Nephron (organoid): ENCODE data around the gene TLR1.

Source experiments
- H3K27ac Mint-ChIP-seq, 3 experiments: 2 replicates each; pipeline ENCODE4 v1.8.0; 2020; ENCODE audit warnings: mixed read lengths in 3 of 3, mild to moderate bottlenecking in 2 of 3, moderate library complexity in 1 of 3
- H3K27me3 Mint-ChIP-seq: 2 replicates; pipeline ENCODE4 v1.8.0; 2021; ENCODE audit warnings: low read depth, mild to moderate bottlenecking, moderate library complexity, mixed read lengths
- H3K36me3 Mint-ChIP-seq: 2 replicates; pipeline ENCODE4 v1.8.0; 2020; ENCODE audit warnings: low read depth, mixed read lengths
- H3K4me1 Mint-ChIP-seq: 2 replicates; pipeline ENCODE4 v1.8.0; 2020; ENCODE audit warnings: mixed read lengths
- H3K4me3 Mint-ChIP-seq, 3 experiments: 2 replicates each; pipeline ENCODE4 v1.8.0; 2020; ENCODE audit warnings: mild to moderate bottlenecking in 3 of 3, mixed read lengths in 3 of 3, moderate library complexity in 2 of 3
- H3K9me3 Mint-ChIP-seq: 2 replicates; pipeline ENCODE4 v1.8.0; 2020; ENCODE audit warnings: mixed read lengths
- CTCF ChIP-seq, 3 experiments: fragments of 200-600 bp; sonication (generic); IDR thresholded peaks; one replicate each; pipeline ENCODE4 v1.5.0; 2021; ENCODE audit warnings: antibody characterized with exemption in 3 of 3; ENCODE audit not compliant: unreplicated experiment in 3 of 3

Gene TLR1

GRCh38 chr4:38752941-38753806 is 51.4 kb downstream of the TLR1 start:
- H3K4me1 Mint-ChIP-seq, result peaks cover 4% of the 10 kb centered on the region
- H3K27ac Mint-ChIP-seq, result no peak overlapping the region
- H3K9me3 Mint-ChIP-seq, result peaks cover 8% of the 10 kb centered on the region
- no peak for TF ChIP-seq CTCF (IDR thresholded peaks at IDR 0.05; ENCODE audit: unreplicated experiment in 3 of 3)
- peaks cover 4% of the 10 kb centered on the region for H3K36me3 Mint-ChIP-seq
- no peaks in the 10 kb centered on the region for H3K27me3 Mint-ChIP-seq
- H3K4me3 Mint-ChIP-seq, result no peak overlapping the region

GRCh38 chr4:38752372-38752940 is 52.1 kb downstream of the TLR1 start:
- Mint-ChIP-seq H3K36me3 (peaks cover 4% of the 10 kb centered on the region), H3K27me3 (no peaks in the 10 kb centered on the region), H3K9me3 (peaks cover 10% of the 10 kb centered on the region), H3K4me3 (no peak overlapping the region), H3K4me1 (peaks cover 4% of the 10 kb centered on the region), H3K27ac (no peak overlapping the region)
- no peak for TF ChIP-seq CTCF (IDR thresholded peaks at IDR 0.05; ENCODE audit: unreplicated experiment in 3 of 3)

- no peak for TF ChIP-seq CTCF (IDR thresholded peaks at IDR 0.05; ENCODE audit: unreplicated experiment in 3 of 3)
- Mint-ChIP-seq H3K27me3 (no peaks in the 10 kb centered on the region), H3K4me1 (peaks cover 4% of the 10 kb centered on the region), H3K36me3 (peaks cover 4% of the 10 kb centered on the region), H3K9me3 (peaks cover 18% of the 10 kb centered on the region), H3K4me3 (no peak overlapping the region), H3K27ac (peak overlapping the region in 2 of 3 experiments; percentile 19 to 47)
Measured at GRCh38 chr4:38751341-38752010, 53.1 kb downstream of the TLR1 start.

GRCh38 chr4:38749336-38749735 is 55.3 kb downstream of the TLR1 start:
- peaks cover 4% of the 10 kb centered on the region for H3K36me3 Mint-ChIP-seq
- peaks cover 4% of the 10 kb centered on the region for H3K4me1 Mint-ChIP-seq
- TF ChIP-seq CTCF (IDR thresholded peaks at IDR 0.05; ENCODE audit: unreplicated experiment in 3 of 3), result no peak
- H3K9me3 Mint-ChIP-seq, result peaks cover 18% of the 10 kb centered on the region
- H3K27me3 Mint-ChIP-seq, result no peaks in the 10 kb centered on the region
- H3K27ac Mint-ChIP-seq, result peak overlapping the region in 1 of 3 experiments; percentile 24
- no peak overlapping the region for H3K4me3 Mint-ChIP-seq

GRCh38 chr4:38747629-38748028 is 57.0 kb downstream of the TLR1 start:
- H3K36me3 Mint-ChIP-seq, result peaks cover 4% of the 10 kb centered on the region
- H3K9me3 Mint-ChIP-seq, result peaks cover 18% of the 10 kb centered on the region
- H3K27ac Mint-ChIP-seq, result no peak overlapping the region
- no peaks in the 10 kb centered on the region for H3K27me3 Mint-ChIP-seq
- no peak overlapping the region for H3K4me3 Mint-ChIP-seq
- peaks cover 11% of the 10 kb centered on the region for H3K4me1 Mint-ChIP-seq
- TF ChIP-seq CTCF (IDR thresholded peaks at IDR 0.05; ENCODE audit: unreplicated experiment in 3 of 3), result no peak
